ENCODE data around the gene ADARB2. TPM values are rescaled to one million over a fixed set of nuclear protein-coding genes. Genes with fewer than 3 reads are reported as not detected.

The ADARB2 gene
- total RNA-seq, 1 donor from 2014 or later: 38.7 TPM

GRCh38 chr10:1255600-1256431 is 481.5 kb downstream of the ADARB2 start:
- Mint-ChIP-seq H3K9me3 (ENCODE audit: unreplicated experiment) (no peaks in the 10 kb centered on the region), H3K27me3 (ENCODE audit: unreplicated experiment) (peaks cover 12% of the 10 kb centered on the region), H3K36me3 (ENCODE audit: unreplicated experiment) (peaks cover 2% of the 10 kb centered on the region), H3K27ac (ENCODE audit: unreplicated experiment) (no peak overlapping the region), H3K4me3 (ENCODE audit: unreplicated experiment) (no peak overlapping the region), H3K4me1 (ENCODE audit: unreplicated experiment) (peaks cover 21% of the 10 kb centered on the region)
- TF ChIP-seq CTCF (IDR thresholded peaks at IDR 0.05): no peak
- DNase-seq (ENCODE audit: extremely low spot score, unreplicated experiment): no peak

GRCh38 chr10:1255118-1255517 is 482.2 kb downstream of the ADARB2 start:
- no peak for TF ChIP-seq CTCF (IDR thresholded peaks at IDR 0.05)
- DNase-seq (ENCODE audit: extremely low spot score, unreplicated experiment): no peak
- H3K4me1 Mint-ChIP-seq (ENCODE audit: unreplicated experiment): peaks cover 21% of the 10 kb centered on the region
- no peak overlapping the region for H3K4me3 Mint-ChIP-seq (ENCODE audit: unreplicated experiment)
- peaks cover 12% of the 10 kb centered on the region for H3K27me3 Mint-ChIP-seq (ENCODE audit: unreplicated experiment)
- H3K9me3 Mint-ChIP-seq (ENCODE audit: unreplicated experiment): no peaks in the 10 kb centered on the region
- peak overlapping the region; percentile 80 for H3K27ac Mint-ChIP-seq (ENCODE audit: unreplicated experiment)
- peaks cover 2% of the 10 kb centered on the region for H3K36me3 Mint-ChIP-seq (ENCODE audit: unreplicated experiment)

- Mint-ChIP-seq H3K9me3 (ENCODE audit: unreplicated experiment) (no peaks in the 10 kb centered on the region), H3K27ac (ENCODE audit: unreplicated experiment) (no peak overlapping the region)
- no peak for DNase-seq (ENCODE audit: extremely low spot score, unreplicated experiment)
Observed at GRCh38 chr10:1253523-1254353, 483.6 kb downstream of the ADARB2 start.

GRCh38 chr10:1251769-1252168 is 485.6 kb downstream of the ADARB2 start:
- H3K9me3 Mint-ChIP-seq (ENCODE audit: unreplicated experiment): no peaks in the 10 kb centered on the region
- peaks cover 38% of the 10 kb centered on the region for H3K4me1 Mint-ChIP-seq (ENCODE audit: unreplicated experiment)
- no peak overlapping the region for H3K4me3 Mint-ChIP-seq (ENCODE audit: unreplicated experiment)
- no peaks in the 10 kb centered on the region for H3K36me3 Mint-ChIP-seq (ENCODE audit: unreplicated experiment)
- no peak for DNase-seq (ENCODE audit: extremely low spot score, unreplicated experiment)
- H3K27ac Mint-ChIP-seq (ENCODE audit: unreplicated experiment): peak overlapping the region; percentile 39
- H3K27me3 Mint-ChIP-seq (ENCODE audit: unreplicated experiment): no peaks in the 10 kb centered on the region
- no peak for TF ChIP-seq CTCF (IDR thresholded peaks at IDR 0.05)

More at GRCh38 chr10:1253523-1254353, 483.6 kb downstream of the ADARB2 start:
- Mint-ChIP-seq H3K36me3 (ENCODE audit: unreplicated experiment) (peaks cover 2% of the 10 kb centered on the region), H3K4me1 (ENCODE audit: unreplicated experiment) (peaks cover 22% of the 10 kb centered on the region), H3K27me3 (ENCODE audit: unreplicated experiment) (peaks cover 7% of the 10 kb centered on the region), H3K4me3 (ENCODE audit: unreplicated experiment) (no peak overlapping the region)
- TF ChIP-seq CTCF (IDR thresholded peaks at IDR 0.05): no peak
